Measurements from ENCODE around the gene ANKRD44. TPM values are rescaled to one million over a fixed set of nuclear protein-coding genes. Genes with fewer than 3 reads are reported as not detected.

Gene ANKRD44
- total RNA-seq, 4 donors from 2014 or later: 22.8 to 69.1 (median 37.5) TPM

- TF ChIP-seq CTCF (IDR thresholded peaks at IDR 0.05; ENCODE audit: low read depth): no peak
Measured at GRCh38 chr2:197235711-197236110, 74.9 kb downstream of the ANKRD44 start.

- no peak for TF ChIP-seq CTCF (IDR thresholded peaks at IDR 0.05; ENCODE audit: low read depth)
Measured at GRCh38 chr2:197234671-197235191, 75.8 kb downstream of the ANKRD44 start.

GRCh38 chr2:197233473-197233872, 77.1 kb downstream of the ANKRD44 start:
- TF ChIP-seq CTCF (IDR thresholded peaks at IDR 0.05; ENCODE audit: low read depth): no peak

- no peak for TF ChIP-seq CTCF (IDR thresholded peaks at IDR 0.05; ENCODE audit: low read depth)
Measured at GRCh38 chr2:197232010-197232409, 78.6 kb downstream of the ANKRD44 start.

- TF ChIP-seq CTCF (IDR thresholded peaks at IDR 0.05; ENCODE audit: low read depth): no peak
Measured at GRCh38 chr2:197229509-197230443, 80.8 kb downstream of the ANKRD44 start.

- no peak for TF ChIP-seq CTCF (IDR thresholded peaks at IDR 0.05; ENCODE audit: low read depth)
Measured at GRCh38 chr2:197223451-197223850, 87.1 kb downstream of the ANKRD44 start.

GRCh38 chr2:197219636-197220035, 90.9 kb downstream of the ANKRD44 start:
- TF ChIP-seq CTCF (IDR thresholded peaks at IDR 0.05; ENCODE audit: low read depth): no peak
